ENCODE results near the gene NOS3. TPM values are rescaled to one million over a fixed set of nuclear protein-coding genes. Genes with fewer than 3 reads are reported as not detected.

The NOS3 gene
- total and polyA plus RNA-seq, 2 of the 13 experiments (the other 11 are each of a cell fraction or from before 2014, with no cell fraction given) = 3.7 to 7.5 TPM

GRCh38 chr7:151056666-151057505 lies 66.1 kb downstream of the NOS3 start:
- no peaks in the 10 kb centered on the region; a peak in 1 of 5 replicates for H3K27me3 ChIP-seq (ENCODE audit: control insufficient read depth in 1 of 2, insufficient read depth in 2 of 2, low read length in 2 of 2)
- no peaks in the 10 kb centered on the region for H3K9me3 ChIP-seq (ENCODE audit: low read length)
- H3K27ac ChIP-seq (ENCODE audit: extremely low read length, insufficient read depth, low read length) = no peak overlapping the region
- H2AFZ ChIP-seq (ENCODE audit: low read length) = no peak overlapping the region
- intact Hi-C loops (cut with micrococcal nuclease; ENCODE audit: unreplicated experiment) = no loop called here
- peak overlapping the region; percentile 72 for H3K9ac ChIP-seq (ENCODE audit: insufficient read depth, low read depth, low read length)
- ChIA-PET CTCF (ENCODE audit: low intra/inter-chr PET ratio, low total read pairs) (interaction anchor here (0.7 kb wide), 1 partner anchor 29 kb away, joined by 3 read pairs; the partner anchor contains the start of gene ABCB8), POLR2A (interaction anchor here (1.3 to 1.8 kb wide), 2 partner anchors 28 to 48 kb away, joined by 4 to 6 read pairs; partner anchors contain the start of gene ABCB8)
- in situ Hi-C loops (cut with HindIII; ENCODE audit: extremely low pct_ligation_motif_present, low pct_unique_long_range_greater_than_20kb) = no loop called here
- H3K36me3 ChIP-seq (replicated peaks in 1 of 2; ENCODE audit: control insufficient read depth in 1 of 2, insufficient read depth in 2 of 2, low read length in 2 of 2) = 0 out of 5 replicates have a peak, but pooled peaks cover 0 to 2% of the 10 kb centered on the region in 2 experiments
- H3K4me2 ChIP-seq (ENCODE audit: low read depth, low read length) = peak overlapping the region; percentile 99
- H3K4me1 ChIP-seq (ENCODE audit: insufficient read depth, low read length) = peaks cover 38% of the 10 kb centered on the region
- WGBS (ENCODE audit: low lambda C conversion rate) = 10% methylated on average over 15 of the region's 29 CpGs
- BruUV-seq (replicated peaks) = no TSS peak
- FAIRE-seq (no peak), ATAC-seq (no peak), DNase-seq (ENCODE audit: low spot score) (no peak)
- peak; percentile 41 for TF ChIP-seq NR2F6 (IDR thresholded peaks at IDR 0.05)
- no peak for TF ChIP-seq NR2F6 (CRISPR knock-in tag; IDR thresholded peaks at IDR 0.05)
- TF ChIP-seq ZNF274 (CRISPR knock-in tag; IDR thresholded peaks at IDR 0.05) = 0 out of 2 replicates have a peak, but pooled peaks have one; percentile 18
- TF ChIP-seq ZBTB14 (CRISPR knock-in tag; IDR thresholded peaks at IDR 0.05) = no peak
- TF ChIP-seq MYC (CRISPR knock-in tag; IDR thresholded peaks at IDR 0.05; ENCODE audit: borderline replicate concordance) = peak; percentile 10; the same call in 1 of the 2 replicates
- TF ChIP-seq, protein P1, sequence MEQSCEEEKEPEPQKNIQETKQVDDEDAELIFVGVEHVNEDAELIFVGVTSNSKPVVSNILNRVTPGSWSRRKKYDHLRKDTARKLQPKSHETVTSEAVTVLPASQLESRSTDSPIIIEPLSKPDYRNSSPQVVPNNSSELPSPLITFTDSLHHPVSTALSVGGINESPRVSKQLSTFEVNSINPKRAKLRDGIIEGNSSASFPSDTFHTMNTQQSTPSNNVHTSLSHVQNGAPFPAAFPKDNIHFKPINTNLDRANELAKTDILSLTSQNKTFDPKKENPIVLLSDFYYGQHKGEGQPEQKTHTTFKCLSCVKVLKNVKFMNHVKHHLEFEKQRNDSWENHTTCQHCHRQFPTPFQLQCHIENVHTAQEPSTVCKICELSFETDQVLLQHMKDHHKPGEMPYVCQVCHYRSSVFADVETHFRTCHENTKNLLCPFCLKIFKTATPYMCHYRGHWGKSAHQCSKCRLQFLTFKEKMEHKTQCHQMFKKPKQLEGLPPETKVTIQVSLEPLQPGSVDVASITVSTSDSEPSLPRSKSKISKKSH (CRISPR knock-in tag; IDR thresholded peaks at IDR 0.05; ENCODE audit: borderline replicate concordance) = peak; percentile 13; the same call in 1 of the 2 replicates
- TF ChIP-seq ZNF234 (CRISPR knock-in tag; conservative IDR thresholded peaks at IDR 0.05) = 0 out of 2 replicates have a peak, but pooled peaks have one; percentile 57
- TF ChIP-seq PATZ1 (CRISPR knock-in tag; IDR thresholded peaks at IDR 0.05) = 0 out of 2 replicates have a peak, but pooled peaks have one; percentile 31
- no peak for TF ChIP-seq RFXANK (CRISPR knock-in tag; IDR thresholded peaks at IDR 0.05)
- TF ChIP-seq, protein P2, sequence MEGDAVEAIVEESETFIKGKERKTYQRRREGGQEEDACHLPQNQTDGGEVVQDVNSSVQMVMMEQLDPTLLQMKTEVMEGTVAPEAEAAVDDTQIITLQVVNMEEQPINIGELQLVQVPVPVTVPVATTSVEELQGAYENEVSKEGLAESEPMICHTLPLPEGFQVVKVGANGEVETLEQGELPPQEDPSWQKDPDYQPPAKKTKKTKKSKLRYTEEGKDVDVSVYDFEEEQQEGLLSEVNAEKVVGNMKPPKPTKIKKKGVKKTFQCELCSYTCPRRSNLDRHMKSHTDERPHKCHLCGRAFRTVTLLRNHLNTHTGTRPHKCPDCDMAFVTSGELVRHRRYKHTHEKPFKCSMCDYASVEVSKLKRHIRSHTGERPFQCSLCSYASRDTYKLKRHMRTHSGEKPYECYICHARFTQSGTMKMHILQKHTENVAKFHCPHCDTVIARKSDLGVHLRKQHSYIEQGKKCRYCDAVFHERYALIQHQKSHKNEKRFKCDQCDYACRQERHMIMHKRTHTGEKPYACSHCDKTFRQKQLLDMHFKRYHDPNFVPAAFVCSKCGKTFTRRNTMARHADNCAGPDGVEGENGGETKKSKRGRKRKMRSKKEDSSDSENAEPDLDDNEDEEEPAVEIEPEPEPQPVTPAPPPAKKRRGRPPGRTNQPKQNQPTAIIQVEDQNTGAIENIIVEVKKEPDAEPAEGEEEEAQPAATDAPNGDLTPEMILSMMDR (CRISPR knock-in tag; IDR thresholded peaks at IDR 0.05) = peak; percentile 52; the same call in 1 of the 2 replicates
- TF ChIP-seq MEF2D (CRISPR knock-in tag; IDR thresholded peaks at IDR 0.05) = 0 out of 2 replicates have a peak, but pooled peaks have one; percentile 5
- TF ChIP-seq RBM22 (optimal IDR thresholded peaks at IDR 0.05; ENCODE audit: low read length) = no peak
- TF ChIP-seq NR2C2 (CRISPR knock-in tag; IDR thresholded peaks at IDR 0.05; ENCODE audit: borderline replicate concordance) = peak; percentile 47; the same call in 1 of the 2 replicates
- no peak for TF ChIP-seq ZNF24 (IDR thresholded peaks at IDR 0.05)
- peak; percentile 29; the same call in 1 of the 2 replicates for TF ChIP-seq ZNF572 (CRISPR knock-in tag; IDR thresholded peaks at IDR 0.05)
- no peak for TF ChIP-seq HNRNPL (IDR thresholded peaks at IDR 0.05; ENCODE audit: low read depth, low read length)
- no peak for TF ChIP-seq NR2F2 (IDR thresholded peaks at IDR 0.05; ENCODE audit: borderline replicate concordance, low read depth)
- TF ChIP-seq STAG1 (CRISPR knock-in tag; IDR thresholded peaks at IDR 0.05) = peak; percentile 27; the same call in 1 of the 2 replicates
- peaks cover 14% of the 10 kb centered on the region for H3K79me2 ChIP-seq (ENCODE audit: insufficient read depth, low read length)
- H3K4me3 ChIP-seq (replicated peaks in 1 of 3; ENCODE audit: insufficient read depth in 1 of 3, low read depth in 2 of 3, low read length in 3 of 3) = peak overlapping the region; percentile 75 to 90 (median 76)
- no peaks in the 10 kb centered on the region for H4K20me1 ChIP-seq (ENCODE audit: insufficient read depth, low read length)
